Caco-2 (cell line): ENCODE measurements around the gene TCF7L1. TPM values are rescaled to one million over a fixed set of nuclear protein-coding genes. Genes with fewer than 3 reads are reported as not detected.
A peak's percentile ranks its signal among the peaks of the same experiment; 100 is the strongest.

Source experiments
- BruUV-seq: library from RNA; stranded (reverse); fragments of 400-500 nt; replicated peaks from 2 replicates; lab custom pipeline; 2021; lab: Mats Ljungman, UMichigan
- CTCF ChIA-PET: fragments of 300-600 bp; sonication (Branson Sonifier 250); formaldehyde crosslinking; loops from one replicate; lab custom pipeline; 2022; ENCODE audit warnings: antibody characterized with exemption; lab: Charles Lee
- POLR2A ChIA-PET: fragments of 300-600 bp; sonication (Branson Sonifier 250); formaldehyde crosslinking; loops from one replicate; lab custom pipeline; 2022; ENCODE audit warnings: antibody characterized with exemption; lab: Charles Lee
- DNase-seq, 2 experiments: peaks; one replicate each; pipeline versions ENCODE4 v3.0.0 to v3.0.0-alpha.2; 2020 to 2022
- H3K27me3 ChIP-seq: replicated peaks from 2 replicates; pipeline ENCODE4 v1.6.0; 2011; ENCODE audit warnings: low read length; ENCODE audit not compliant: control insufficient read depth, insufficient read depth
- H3K36me3 ChIP-seq: 2 replicates; pipeline ENCODE4 v1.5.1; 2011; ENCODE audit warnings: low read length; ENCODE audit not compliant: control insufficient read depth, insufficient read depth
- H3K4me1 ChIP-seq: fragments of 250-450 bp; sonication (Bioruptor Pico); 2 replicates; pipeline ENCODE4 v1.5.1; 2020; ENCODE audit warnings: mild to moderate bottlenecking
- H3K4me3 ChIP-seq: 2 replicates; pipeline ENCODE4 v1.5.1; 2011; ENCODE audit warnings: low read depth, mild to moderate bottlenecking, control low read depth, low read length
- H3K9me3 ChIP-seq: fragments of 250-450 bp; sonication (Bioruptor Pico); 2 replicates; pipeline ENCODE4 v1.5.1; 2020; ENCODE audit warnings: mild to moderate bottlenecking, moderate library complexity
- H3K27ac Mint-ChIP-seq: one replicate; pipeline ENCODE4 v1.8.0; 2022; ENCODE audit warnings: mixed read lengths; ENCODE audit not compliant: unreplicated experiment
- H3K27me3 Mint-ChIP-seq: one replicate; pipeline ENCODE4 v1.8.0; 2022; ENCODE audit warnings: mixed read lengths; ENCODE audit not compliant: insufficient read depth, unreplicated experiment
- H3K36me3 Mint-ChIP-seq: one replicate; pipeline ENCODE4 v1.8.0; 2022; ENCODE audit warnings: mild to moderate bottlenecking, mixed read lengths; ENCODE audit not compliant: insufficient read depth, unreplicated experiment
- H3K4me1 Mint-ChIP-seq: one replicate; pipeline ENCODE4 v1.8.0; 2022; ENCODE audit warnings: low read depth, mixed read lengths; ENCODE audit not compliant: unreplicated experiment
- H3K4me3 Mint-ChIP-seq: one replicate; pipeline ENCODE4 v1.8.0; 2022; ENCODE audit warnings: mild to moderate bottlenecking, moderate library complexity, mixed read lengths; ENCODE audit not compliant: unreplicated experiment
- H3K9me3 Mint-ChIP-seq: one replicate; pipeline ENCODE4 v1.8.0; 2022; ENCODE audit warnings: mixed read lengths; ENCODE audit not compliant: unreplicated experiment
- CTCF ChIP-seq, 2 experiments: fragments of 200-600 bp in 1 of 2; IDR thresholded peaks; 1 replicate in 1 of 2; 2 replicates in 1 of 2; pipeline versions ENCODE4 v1.5.1 to v1.8.0; 2011 to 2022; ENCODE audit warnings: antibody characterized with exemption in 1 of 2, control low read depth in 1 of 2, inconsistent platforms in 1 of 2, low read depth in 1 of 2, low read length in 1 of 2, mild to moderate bottlenecking in 1 of 2, moderate library complexity in 1 of 2; ENCODE audit not compliant: insufficient read depth in 1 of 2, severe bottlenecking in 1 of 2, unreplicated experiment in 1 of 2
- intact Hi-C: fragments of 100-400 bp; cut with micrococcal nuclease; formaldehyde crosslinking; loops from one replicate; pipeline ENCODE4 v1.10.0; 2022; ENCODE audit not compliant: unreplicated experiment
- total RNA-seq: library from RNA; stranded (reverse); gene quantifications from 2 replicates; pipeline ENCODE4 v1.2.3, GENCODE V29; 2022

The TCF7L1 gene
- total RNA-seq, 1 experiment from 2014 or later: 29.0 TPM

GRCh38 chr2:85264471-85264870, 131.3 kb downstream of the TCF7L1 start:
- ChIA-PET POLR2A (no interaction called here), CTCF (interaction anchor here (1.2 kb wide), 1 partner anchor 132 kb away, joined by 3 read pairs; no protein-coding TSS in a partner anchor)
- no peaks in the 10 kb centered on the region for H3K27me3 ChIP-seq
- BruUV-seq: no TSS peak
- Mint-ChIP-seq H3K9me3 (no peaks in the 10 kb centered on the region), H3K4me3 (peak overlapping the region; percentile 50), H3K27ac (peak overlapping the region; percentile 96), H3K4me1 (peaks cover 60% of the 10 kb centered on the region), H3K36me3 (peaks cover 22% of the 10 kb centered on the region), H3K27me3 (no peaks in the 10 kb centered on the region)
- H3K4me3 ChIP-seq: no peak overlapping the region
- TF ChIP-seq CTCF (IDR thresholded peaks at IDR 0.05; ENCODE audit: insufficient read depth in 1 of 2, low read depth in 1 of 2, low read length in 1 of 2, severe bottlenecking in 1 of 2, unreplicated experiment in 1 of 2): no peak
- peaks cover 62% of the 10 kb centered on the region for H3K4me1 ChIP-seq
- H3K36me3 ChIP-seq: no peaks in the 10 kb centered on the region
- DNase-seq: peak in 1 of 2 experiments; percentile 65
- intact Hi-C loops: loop anchor here (1.0 kb wide), 2 partner anchors 8 to 74 kb away; no protein-coding TSS in a partner anchor
- no peaks in the 10 kb centered on the region for H3K9me3 ChIP-seq

- H3K27me3 Mint-ChIP-seq: no peaks in the 10 kb centered on the region
- no peaks in the 10 kb centered on the region for H3K9me3 Mint-ChIP-seq
- no peak for DNase-seq
- no peaks in the 10 kb centered on the region for H3K27me3 ChIP-seq
- H3K27ac Mint-ChIP-seq: peak overlapping the region; percentile 96
- H3K4me3 Mint-ChIP-seq: peak overlapping the region; percentile 18
- H3K36me3 Mint-ChIP-seq: peaks cover 18% of the 10 kb centered on the region
- ChIA-PET CTCF (interaction anchor here (0.7 to 1.7 kb wide), 3 partner anchors 9 to 33 kb away, joined by 3 to 9 read pairs (median 4); no protein-coding TSS in a partner anchor), POLR2A (interaction anchor here (0.7 kb wide), 1 partner anchor 9 kb away, joined by 3 read pairs; no protein-coding TSS in a partner anchor)
- peaks cover 62% of the 10 kb centered on the region for H3K4me1 ChIP-seq
- H3K36me3 ChIP-seq: no peaks in the 10 kb centered on the region
- no TSS peak for BruUV-seq
- no peak overlapping the region for H3K4me3 ChIP-seq
- intact Hi-C loops: no loop called here
- no peaks in the 10 kb centered on the region for H3K9me3 ChIP-seq
- no peak for TF ChIP-seq CTCF (IDR thresholded peaks at IDR 0.05; ENCODE audit: insufficient read depth in 1 of 2, low read depth in 1 of 2, low read length in 1 of 2, severe bottlenecking in 1 of 2, unreplicated experiment in 1 of 2)
- peaks cover 60% of the 10 kb centered on the region for H3K4me1 Mint-ChIP-seq
Observed at GRCh38 chr2:85265304-85265703, 132.1 kb downstream of the TCF7L1 start.

- DNase-seq: peak; percentile 79 to 85
- BruUV-seq: no TSS peak
- CTCF ChIA-PET: interaction anchor here (0.7 to 1.7 kb wide), 12 partner anchors 11 to 340 kb away, joined by 3 to 11 read pairs (median 4); partner anchors contain the start of gene TCF7L1
- Mint-ChIP-seq H3K27me3 (no peaks in the 10 kb centered on the region), H3K9me3 (no peaks in the 10 kb centered on the region), H3K27ac (no peak overlapping the region), H3K36me3 (peaks cover 18% of the 10 kb centered on the region), H3K4me3 (no peak overlapping the region), H3K4me1 (peaks cover 55% of the 10 kb centered on the region)
- Histone ChIP-seq H3K9me3 (no peaks in the 10 kb centered on the region), H3K4me3 (no peak overlapping the region), H3K27me3 (no peaks in the 10 kb centered on the region), H3K36me3 (no peaks in the 10 kb centered on the region), H3K4me1 (peaks cover 57% of the 10 kb centered on the region)
- intact Hi-C loops: loop anchor here (1.0 kb wide), 1 partner anchor 19 kb away; no protein-coding TSS in a partner anchor
- peak; percentile 87 to 96 for TF ChIP-seq CTCF (IDR thresholded peaks at IDR 0.05; ENCODE audit: insufficient read depth in 1 of 2, low read depth in 1 of 2, low read length in 1 of 2, severe bottlenecking in 1 of 2, unreplicated experiment in 1 of 2)
- POLR2A ChIA-PET: no interaction called here
Observed at GRCh38 chr2:85266146-85267041, 133.2 kb downstream of the TCF7L1 start.
